GM21717 (cell line): ENCODE data around the gene UGGT2.
"Not testable (repeated sequence)": the region's sequence is repeated elsewhere in the genome, so short reads cannot be mapped to it uniquely, and the experiment has no call there.

ENCODE experiments used
- ATAC-seq: cut with Tn5 transposase; IDR thresholded peaks from one replicate; pipeline ENCODE4 v1.9.1; 2021; ENCODE audit warnings: mild to moderate bottlenecking, moderate library complexity; ENCODE audit not compliant: unreplicated experiment

The UGGT2 gene

GRCh38 chr13:95902741-95903140 is 150.5 kb downstream of the UGGT2 start:
- no peak for ATAC-seq

DNA sequence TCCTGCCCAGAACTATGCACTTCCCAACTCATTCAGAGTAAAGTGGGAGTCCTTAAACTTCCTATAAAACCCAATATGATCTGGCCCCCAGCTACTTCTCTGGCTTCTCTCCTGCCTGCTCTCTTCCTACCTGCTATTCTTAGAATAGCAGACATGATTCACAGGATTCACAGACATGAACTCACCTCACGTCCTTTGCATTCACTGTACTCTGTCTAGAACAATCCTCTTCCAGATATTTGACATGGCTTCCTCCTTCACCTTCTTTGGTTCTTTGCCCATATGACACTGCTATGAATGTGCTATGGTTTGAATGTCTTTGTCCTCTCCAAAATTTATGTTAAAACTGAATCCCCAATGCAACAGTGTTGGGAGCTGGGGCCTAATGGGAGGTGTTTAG is 154.9 kb downstream of the UGGT2 start:
- no peak for ATAC-seq

GRCh38 chr13:95896301-95896700 is 156.9 kb downstream of the UGGT2 start:
- ATAC-seq = no peak

DNA sequence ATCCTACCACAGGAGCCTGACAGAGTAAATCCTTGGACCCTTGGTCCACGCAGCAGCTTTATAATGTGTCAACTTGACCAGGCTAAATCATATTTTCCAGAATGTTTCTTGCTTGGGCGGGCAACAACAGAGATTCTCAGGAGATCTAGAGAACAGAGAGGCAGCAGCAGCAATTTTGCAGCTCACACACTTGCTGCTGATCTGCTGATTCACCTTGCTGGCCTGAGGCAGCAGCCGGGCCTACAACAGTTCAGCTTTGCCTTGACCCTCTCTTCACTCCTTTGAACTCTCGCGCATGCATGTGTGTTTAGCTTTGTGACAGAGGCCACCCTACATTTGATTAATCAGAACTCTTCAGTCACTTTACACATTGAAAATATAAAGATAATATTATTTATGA is 159.3 kb downstream of the UGGT2 start:
- no peak for ATAC-seq

- no peak for ATAC-seq
These were observed 171.1 kb downstream of the UGGT2 start for GRCh38 chr13:95882121-95882520.

GRCh38 chr13:95880331-95880730 is 172.9 kb downstream of the UGGT2 start:
- no peak for ATAC-seq

GRCh38 chr13:95874286-95874685 is 178.9 kb downstream of the UGGT2 start:
- ATAC-seq = no peak

GRCh38 chr13:95870421-95870820 is 182.8 kb downstream of the UGGT2 start:
- ATAC-seq = no peak

- ATAC-seq = no peak
These were observed 188.1 kb downstream of the UGGT2 start for GRCh38 chr13:95865080-95865615.

GRCh38 chr13:95862408-95862807 is 190.8 kb downstream of the UGGT2 start:
- no peak for ATAC-seq

- no peak for ATAC-seq
These were observed 191.9 kb downstream of the UGGT2 start for GRCh38 chr13:95861296-95861695.

- no peak for ATAC-seq
These were observed 194.7 kb downstream of the UGGT2 start for GRCh38 chr13:95858286-95859075.

- ATAC-seq = not testable (repeated sequence)
These were observed 207.5 kb downstream of the UGGT2 start for GRCh38 chr13:95845656-95846055.

DNA sequence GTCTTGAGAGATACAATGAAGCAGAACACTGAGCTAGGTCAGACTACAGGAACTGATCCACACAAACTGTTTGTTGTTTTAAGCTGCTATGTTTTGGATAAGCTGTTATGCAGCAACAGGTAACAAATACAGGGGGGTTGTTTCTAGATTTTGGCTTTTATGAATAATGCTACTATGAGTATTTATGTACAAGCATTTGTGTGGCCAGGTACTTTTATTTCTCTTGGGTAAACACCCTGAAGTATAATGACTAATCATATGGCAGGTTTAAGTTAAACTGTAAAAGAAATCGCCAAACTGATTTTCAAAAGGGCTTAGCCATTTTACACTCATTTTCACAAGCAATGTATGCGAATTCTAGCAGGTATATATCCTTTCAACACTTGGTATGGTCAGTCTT is 210.3 kb downstream of the UGGT2 start:
- no peak for ATAC-seq

GRCh38 chr13:95841894-95842293 is 211.3 kb downstream of the UGGT2 start:
- ATAC-seq = no peak

DNA sequence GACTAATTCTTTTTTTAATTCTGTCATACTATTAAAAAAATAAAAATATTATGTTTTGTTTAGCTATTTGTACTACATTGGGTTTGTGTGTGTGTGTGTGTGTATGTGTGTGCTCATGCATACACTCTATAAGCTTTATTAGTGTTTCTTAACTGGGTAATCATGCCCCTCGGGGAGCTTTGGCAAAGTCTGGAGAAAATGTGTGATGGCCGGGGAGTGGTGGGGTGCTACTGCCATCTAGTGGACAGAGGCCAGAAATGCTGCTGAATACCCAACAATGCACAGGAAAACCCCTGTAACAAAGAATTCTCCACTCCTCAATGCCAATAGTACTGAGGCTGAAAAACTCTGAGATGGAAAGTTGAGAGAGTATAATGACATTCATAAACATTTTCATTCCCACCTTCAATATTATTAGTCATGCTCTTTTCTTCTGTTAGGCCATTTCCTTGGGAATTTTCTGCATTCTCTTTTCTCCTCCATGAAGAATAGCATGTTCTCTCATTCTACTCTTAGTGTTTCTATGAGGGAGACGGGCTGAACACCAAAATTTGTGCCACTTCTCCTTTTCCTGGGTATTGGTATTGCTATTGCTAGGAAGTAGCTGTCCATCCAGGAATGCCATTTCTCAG is 219.0 kb downstream of the UGGT2 start:
- ATAC-seq = peak; percentile 91

- ATAC-seq = no peak
These were observed 219.5 kb downstream of the UGGT2 start for GRCh38 chr13:95833719-95834118.

- no peak for ATAC-seq
These were observed 220.1 kb downstream of the UGGT2 start for GRCh38 chr13:95833126-95833525.

DNA sequence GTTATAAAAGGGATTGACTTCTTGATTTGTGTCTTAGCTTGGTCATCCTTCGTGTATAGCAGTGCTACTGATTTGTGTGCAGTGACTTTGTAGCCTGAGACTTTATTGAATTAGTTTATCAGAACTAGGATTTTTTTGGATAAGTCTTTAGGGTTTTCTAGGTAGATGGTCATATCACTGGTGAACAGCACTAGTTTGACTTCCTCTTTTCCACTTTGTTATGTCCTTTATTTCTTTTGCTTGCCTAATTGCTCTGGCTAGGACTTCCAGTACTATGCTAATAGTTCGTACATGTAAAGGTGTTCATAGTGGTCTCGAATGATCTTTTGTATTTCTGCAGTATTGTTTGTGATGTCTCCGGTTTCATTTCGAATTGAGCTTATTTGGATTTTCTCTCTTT is 230.9 kb downstream of the UGGT2 start:
- ATAC-seq = no peak

GRCh38 chr13:95814495-95814894 is 238.7 kb downstream of the UGGT2 start:
- ATAC-seq = no peak

DNA sequence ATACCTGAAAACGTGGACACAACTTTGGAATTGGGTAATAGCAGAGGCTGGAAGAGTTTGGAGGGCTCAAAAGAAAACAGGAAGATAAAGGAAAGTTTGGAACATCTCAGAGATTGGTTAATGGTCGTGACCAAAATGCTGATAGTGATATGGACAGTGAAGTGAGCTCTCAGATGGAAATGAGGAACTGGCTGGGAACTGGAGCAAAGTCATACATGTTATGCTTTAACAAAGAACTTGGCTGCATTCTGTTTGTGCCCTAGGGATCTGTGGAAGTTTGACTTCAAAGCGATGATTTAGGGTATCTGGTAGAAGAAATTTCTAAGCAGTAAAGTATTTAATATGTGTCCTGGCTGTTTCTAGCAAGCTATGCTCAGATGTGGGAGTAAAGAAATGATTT is 240.1 kb downstream of the UGGT2 start:
- ATAC-seq = no peak

- ATAC-seq = no peak
These were observed 243.8 kb downstream of the UGGT2 start for GRCh38 chr13:95809429-95809828.
